ENCODE results near the gene APIP. TPM values are rescaled to one million over a fixed set of nuclear protein-coding genes. Genes with fewer than 3 reads are reported as not detected.
A peak's percentile ranks its signal among the peaks of the same experiment; 100 is the strongest.

Gene APIP
- total RNA-seq, 1 experiment from 2014 or later = 42.6 TPM

DNA sequence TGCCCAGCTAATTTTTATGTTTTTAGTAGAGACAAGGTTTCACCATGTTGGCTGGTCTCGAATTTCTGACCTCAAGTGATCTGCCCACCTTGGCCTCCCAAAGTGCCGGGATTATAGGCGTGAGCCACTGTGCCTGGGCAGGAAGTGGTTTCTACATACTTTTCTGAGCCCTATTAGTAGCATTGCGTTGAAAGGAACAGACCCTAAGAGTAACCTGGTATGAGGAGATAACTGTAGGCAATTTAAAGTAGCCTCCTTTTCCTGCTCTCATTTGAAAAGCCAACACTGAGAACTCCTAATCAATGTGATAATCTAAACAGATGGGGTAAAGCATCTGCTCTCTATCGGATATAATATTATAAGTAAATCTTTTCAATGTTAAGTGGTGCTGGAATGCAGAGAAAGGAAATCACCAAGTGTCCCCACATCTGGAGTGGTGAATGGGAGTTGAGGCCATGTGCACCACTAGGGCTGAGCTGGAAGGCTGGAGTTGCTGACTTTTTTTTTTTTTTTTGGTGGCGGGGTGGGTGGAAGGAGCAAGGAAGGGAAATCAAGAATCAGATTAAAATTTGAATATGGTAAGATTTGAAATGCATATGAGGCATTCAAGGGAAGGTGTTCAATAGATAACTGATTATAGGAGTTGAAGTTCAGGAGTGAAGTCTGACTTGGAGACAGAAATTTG lies 20.9 kb upstream of the APIP start:
- peaks cover 5% of the 10 kb centered on the region; the same call in 1 of the 2 replicates for H3K9me3 ChIP-seq (ENCODE audit: control insufficient read depth, insufficient read depth, low read depth, low read length)
- peaks cover 4% of the 10 kb centered on the region; the same call in 1 of the 2 replicates for H3K4me1 ChIP-seq (ENCODE audit: control insufficient read depth, insufficient read depth, low read length)
- TF ChIP-seq TCF7L2 (IDR thresholded peaks at IDR 0.05; ENCODE audit: low read depth, low read length) (no peak), REST (IDR thresholded peaks at IDR 0.05; ENCODE audit: insufficient read depth in 1 of 2, low read depth in 2 of 2, low read length in 1 of 2) (no peak), SIN3A (IDR thresholded peaks at IDR 0.05; ENCODE audit: borderline replicate concordance, insufficient read depth, low read depth, low read length) (no peak), POLR2AphosphoS5 (IDR thresholded peaks at IDR 0.05; ENCODE audit: low read depth, low read length) (no peak)
- TF ChIP-seq, protein P1, sequence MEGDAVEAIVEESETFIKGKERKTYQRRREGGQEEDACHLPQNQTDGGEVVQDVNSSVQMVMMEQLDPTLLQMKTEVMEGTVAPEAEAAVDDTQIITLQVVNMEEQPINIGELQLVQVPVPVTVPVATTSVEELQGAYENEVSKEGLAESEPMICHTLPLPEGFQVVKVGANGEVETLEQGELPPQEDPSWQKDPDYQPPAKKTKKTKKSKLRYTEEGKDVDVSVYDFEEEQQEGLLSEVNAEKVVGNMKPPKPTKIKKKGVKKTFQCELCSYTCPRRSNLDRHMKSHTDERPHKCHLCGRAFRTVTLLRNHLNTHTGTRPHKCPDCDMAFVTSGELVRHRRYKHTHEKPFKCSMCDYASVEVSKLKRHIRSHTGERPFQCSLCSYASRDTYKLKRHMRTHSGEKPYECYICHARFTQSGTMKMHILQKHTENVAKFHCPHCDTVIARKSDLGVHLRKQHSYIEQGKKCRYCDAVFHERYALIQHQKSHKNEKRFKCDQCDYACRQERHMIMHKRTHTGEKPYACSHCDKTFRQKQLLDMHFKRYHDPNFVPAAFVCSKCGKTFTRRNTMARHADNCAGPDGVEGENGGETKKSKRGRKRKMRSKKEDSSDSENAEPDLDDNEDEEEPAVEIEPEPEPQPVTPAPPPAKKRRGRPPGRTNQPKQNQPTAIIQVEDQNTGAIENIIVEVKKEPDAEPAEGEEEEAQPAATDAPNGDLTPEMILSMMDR (IDR thresholded peaks at IDR 0.05) = no peak
- peaks cover 12% of the 10 kb centered on the region; the same call in 1 of the 2 replicates for H3K36me3 ChIP-seq (ENCODE audit: control insufficient read depth, insufficient read depth, low read length)
- CTCF ChIA-PET = no interaction called here
- intact Hi-C loops (cut with micrococcal nuclease; ENCODE audit: unreplicated experiment) (no loop called here), in situ Hi-C loops (cut with HindIII; ENCODE audit: low pct_unique_long_range_greater_than_20kb, low sequenced_read_pairs) (no loop called here)
- no peak overlapping the region for H3K4me3 ChIP-seq (ENCODE audit: low read depth in 2 of 2, low read length in 2 of 2)
- POLR2A ChIA-PET = no interaction called here
- H3K27me3 ChIP-seq (ENCODE audit: control insufficient read depth, insufficient read depth, low read length) = no peaks in the 10 kb centered on the region
- DNase-seq (ENCODE audit: low read depth, low spot score) = no peak
- ATAC-seq = no peak
- BruUV-seq (replicated peaks) = no TSS peak
- peak overlapping the region; percentile 49; the same call in 1 of the 2 replicates for H3K27ac ChIP-seq (ENCODE audit: low read length)

DNA sequence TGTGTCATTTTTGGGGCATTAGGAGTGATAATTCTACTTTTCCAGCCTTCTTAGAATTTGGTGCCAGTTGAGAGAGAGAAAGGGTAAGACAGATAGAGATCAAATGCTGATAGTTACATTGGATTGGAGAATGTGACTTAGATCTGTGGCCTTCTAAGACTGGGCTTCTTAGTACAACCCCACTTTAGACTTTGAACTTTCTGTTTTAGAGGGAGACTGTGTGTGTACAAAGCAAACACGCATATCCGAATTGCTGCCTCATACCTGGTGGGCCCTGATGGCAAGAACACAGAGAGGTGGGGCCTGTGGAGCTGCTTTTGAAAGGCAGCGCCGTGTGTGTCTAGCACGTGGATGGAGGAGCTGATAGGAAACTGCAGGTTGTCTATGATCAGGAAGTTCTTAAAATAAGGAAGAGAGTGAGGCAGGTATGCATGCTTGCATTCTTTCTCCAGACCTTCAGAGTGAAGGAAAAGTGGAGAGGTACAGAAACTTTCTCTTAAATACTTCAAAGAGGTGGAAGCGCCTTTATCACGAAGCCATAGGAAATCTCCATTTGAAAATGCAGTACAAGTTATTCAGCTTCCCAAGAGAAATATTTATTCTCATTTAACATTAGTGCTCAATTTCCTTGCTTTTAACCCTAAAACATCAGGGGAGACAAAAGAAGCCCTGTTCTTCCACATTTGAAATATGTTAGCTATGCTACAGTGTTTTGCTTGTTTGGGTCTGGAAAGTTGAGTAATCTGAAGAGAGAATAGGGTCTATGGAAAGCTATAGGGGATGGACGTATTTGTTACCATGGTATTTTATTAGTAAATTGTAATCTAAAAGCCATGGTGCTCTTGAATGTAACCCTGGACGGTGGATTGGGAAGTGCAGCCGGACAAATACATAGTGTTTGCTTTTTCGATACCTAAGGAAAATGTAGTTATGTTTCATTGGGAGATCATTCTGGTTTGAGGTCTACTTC lies 13.9 kb upstream of the APIP start:
- intact Hi-C loops (cut with micrococcal nuclease; ENCODE audit: unreplicated experiment) (loop anchor here (5.0 kb wide), 3 partner anchors 212 to 557 kb away; no protein-coding TSS in a partner anchor), in situ Hi-C loops (cut with HindIII; ENCODE audit: low pct_unique_long_range_greater_than_20kb, low sequenced_read_pairs) (loop anchor here (5.0 kb wide), 1 partner anchor 47 kb away; no protein-coding TSS in a partner anchor)
- Histone ChIP-seq H3K36me3 (ENCODE audit: control insufficient read depth, insufficient read depth, low read length) (peaks cover 13% of the 10 kb centered on the region; the same call in 1 of the 2 replicates), H3K4me1 (ENCODE audit: control insufficient read depth, insufficient read depth, low read length) (peaks cover 44% of the 10 kb centered on the region), H3K4me3 (ENCODE audit: low read depth in 2 of 2, low read length in 2 of 2) (no peak overlapping the region), H3K9me3 (ENCODE audit: control insufficient read depth, insufficient read depth, low read depth, low read length) (no peaks in the 10 kb centered on the region), H3K27me3 (ENCODE audit: control insufficient read depth, insufficient read depth, low read length) (no peaks in the 10 kb centered on the region), H3K27ac (ENCODE audit: low read length) (peak overlapping the region; percentile 90)
- ChIA-PET CTCF (no interaction called here), POLR2A (no interaction called here)
- no TSS peak for BruUV-seq (replicated peaks)
- ATAC-seq = peak; percentile 55; the same call in 1 of the 2 replicates
- TF ChIP-seq, protein P1 (IDR thresholded peaks at IDR 0.05) = no peak
- no peak for TF ChIP-seq SIN3A (IDR thresholded peaks at IDR 0.05; ENCODE audit: borderline replicate concordance, insufficient read depth, low read depth, low read length)
- no peak for TF ChIP-seq TCF7L2 (IDR thresholded peaks at IDR 0.05; ENCODE audit: low read depth, low read length)
- no peak for TF ChIP-seq REST (IDR thresholded peaks at IDR 0.05; ENCODE audit: insufficient read depth in 1 of 2, low read depth in 2 of 2, low read length in 1 of 2)
- no peak for DNase-seq (ENCODE audit: low read depth, low spot score)
